ENCODE data around the gene ITPRIP.

Gene ITPRIP

GRCh38 chr10:104325436-104326435 is 12.5 kb downstream of the ITPRIP start:
- DNase-seq (ENCODE audit: low spot score) = no peak

- no peak for DNase-seq (ENCODE audit: low spot score)
Measured at GRCh38 chr10:104324931-104325330, 13.3 kb downstream of the ITPRIP start.

- DNase-seq (ENCODE audit: low spot score) = no peak
Measured at GRCh38 chr10:104324221-104324686, 14.0 kb downstream of the ITPRIP start.

- no peak for DNase-seq (ENCODE audit: low spot score)
Measured at GRCh38 chr10:104323760-104324201, 14.5 kb downstream of the ITPRIP start.

GRCh38 chr10:104323085-104323484 is 15.2 kb downstream of the ITPRIP start:
- DNase-seq (ENCODE audit: low spot score) = no peak

- DNase-seq (ENCODE audit: low spot score) = no peak
Measured at GRCh38 chr10:104322416-104322782, 15.9 kb downstream of the ITPRIP start.

GRCh38 chr10:104321725-104322415 is 16.4 kb downstream of the ITPRIP start:
- DNase-seq (ENCODE audit: low spot score) = no peak

- DNase-seq (ENCODE audit: low spot score) = no peak
Measured at GRCh38 chr10:104321226-104321625, 17.0 kb downstream of the ITPRIP start.

- no peak for DNase-seq (ENCODE audit: low spot score)
Measured at GRCh38 chr10:104318810-104319741, 19.2 kb downstream of the ITPRIP start.

GRCh38 chr10:104318326-104318725 is 19.9 kb downstream of the ITPRIP start:
- DNase-seq (ENCODE audit: low spot score) = no peak

- DNase-seq (ENCODE audit: low spot score) = no peak
Measured at GRCh38 chr10:104317726-104318299, 20.5 kb downstream of the ITPRIP start.

- DNase-seq (ENCODE audit: low spot score) = no peak
Measured at GRCh38 chr10:104317269-104317710, 21.0 kb downstream of the ITPRIP start.

- no peak for DNase-seq (ENCODE audit: low spot score)
Measured at GRCh38 chr10:104316321-104317099, 21.8 kb downstream of the ITPRIP start.

- DNase-seq (ENCODE audit: low spot score) = no peak
Measured at GRCh38 chr10:104315486-104315921, 22.8 kb downstream of the ITPRIP start.

- no peak for DNase-seq (ENCODE audit: low spot score)
Measured at GRCh38 chr10:104314591-104315485, 23.4 kb downstream of the ITPRIP start.

GRCh38 chr10:104311184-104311720 is 27.0 kb downstream of the ITPRIP start:
- DNase-seq (ENCODE audit: low spot score) = no peak

GRCh38 chr10:104309980-104310978 is 28.0 kb downstream of the ITPRIP start:
- DNase-seq (ENCODE audit: low spot score) = no peak

GRCh38 chr10:104308439-104308903 is 29.8 kb downstream of the ITPRIP start:
- DNase-seq (ENCODE audit: low spot score) = no peak

Measured in hematopoietic multipotent progenitor cell treated with erythropoietin and hydrocortisone succinate and interleukin-3 and kit ligand, for 15 days (in vitro differentiated cells).